Activated B cell treated with CpG ODN at 0.5 μM for 24 hours (primary cell): ENCODE results near the gene CUEDC1. TPM values are rescaled to one million over a fixed set of nuclear protein-coding genes. Genes with fewer than 3 reads are reported as not detected.

Experiments used
- ATAC-seq: fragments of 200-7000 bp; cut with Tn5 transposase; one replicate; pipeline ENCODE4 v1.10.0; 2021; ENCODE audit warnings: low read depth, mild to moderate bottlenecking, moderate library complexity
- CTCF ChIA-PET: fragments of 350-600 bp; sonication (Branson Sonifier 250); formaldehyde crosslinking; loops from one replicate; lab custom pipeline; 2021; ENCODE audit warnings: antibody characterized with exemption; lab: Charles Lee
- POLR2A ChIA-PET: fragments of 350-600 bp; sonication (Branson Sonifier 250); formaldehyde crosslinking; loops from one replicate; lab custom pipeline; 2021; ENCODE audit warnings: antibody characterized with exemption; lab: Charles Lee
- DNase-seq: peaks from one replicate; pipeline ENCODE4 v3.0.0; 2022
- H3K27ac Mint-ChIP-seq: one replicate; pipeline ENCODE4 v1.8.0; 2020; ENCODE audit warnings: mixed read lengths
- H3K27me3 Mint-ChIP-seq: one replicate; pipeline ENCODE4 v1.8.0; 2021; ENCODE audit warnings: mixed read lengths
- H3K36me3 Mint-ChIP-seq: one replicate; pipeline ENCODE4 v1.8.0; 2021; ENCODE audit warnings: low read depth, mixed read lengths
- H3K4me1 Mint-ChIP-seq: one replicate; pipeline ENCODE4 v1.8.0; 2021; ENCODE audit warnings: mixed read lengths
- H3K4me3 Mint-ChIP-seq: one replicate; pipeline ENCODE4 v1.8.0; 2020; ENCODE audit warnings: mild to moderate bottlenecking, mixed read lengths
- H3K9me3 Mint-ChIP-seq: one replicate; pipeline ENCODE4 v1.8.0; 2020; ENCODE audit warnings: mixed read lengths
- intact Hi-C: fragments of 100-400 bp; cut with micrococcal nuclease; formaldehyde crosslinking; loops from one replicate; pipeline ENCODE4 v1.15.1; 2024
- total RNA-seq: library from RNA; stranded (reverse); gene quantifications from 2 replicates; pipeline ENCODE4 v1.2.3, GENCODE V29; 2022
- TF ChIP-seq, protein P1 (sequence below): fragments of 200-600 bp; IDR thresholded peaks from one replicate; pipeline ENCODE4 v1.8.0; 2022; ENCODE audit warnings: antibody characterized with exemption, mild to moderate bottlenecking

The CUEDC1 gene, protein sequence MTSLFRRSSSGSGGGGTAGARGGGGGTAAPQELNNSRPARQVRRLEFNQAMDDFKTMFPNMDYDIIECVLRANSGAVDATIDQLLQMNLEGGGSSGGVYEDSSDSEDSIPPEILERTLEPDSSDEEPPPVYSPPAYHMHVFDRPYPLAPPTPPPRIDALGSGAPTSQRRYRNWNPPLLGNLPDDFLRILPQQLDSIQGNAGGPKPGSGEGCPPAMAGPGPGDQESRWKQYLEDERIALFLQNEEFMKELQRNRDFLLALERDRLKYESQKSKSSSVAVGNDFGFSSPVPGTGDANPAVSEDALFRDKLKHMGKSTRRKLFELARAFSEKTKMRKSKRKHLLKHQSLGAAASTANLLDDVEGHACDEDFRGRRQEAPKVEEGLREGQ
- total RNA-seq: not detected in 2 replicates

DNA sequence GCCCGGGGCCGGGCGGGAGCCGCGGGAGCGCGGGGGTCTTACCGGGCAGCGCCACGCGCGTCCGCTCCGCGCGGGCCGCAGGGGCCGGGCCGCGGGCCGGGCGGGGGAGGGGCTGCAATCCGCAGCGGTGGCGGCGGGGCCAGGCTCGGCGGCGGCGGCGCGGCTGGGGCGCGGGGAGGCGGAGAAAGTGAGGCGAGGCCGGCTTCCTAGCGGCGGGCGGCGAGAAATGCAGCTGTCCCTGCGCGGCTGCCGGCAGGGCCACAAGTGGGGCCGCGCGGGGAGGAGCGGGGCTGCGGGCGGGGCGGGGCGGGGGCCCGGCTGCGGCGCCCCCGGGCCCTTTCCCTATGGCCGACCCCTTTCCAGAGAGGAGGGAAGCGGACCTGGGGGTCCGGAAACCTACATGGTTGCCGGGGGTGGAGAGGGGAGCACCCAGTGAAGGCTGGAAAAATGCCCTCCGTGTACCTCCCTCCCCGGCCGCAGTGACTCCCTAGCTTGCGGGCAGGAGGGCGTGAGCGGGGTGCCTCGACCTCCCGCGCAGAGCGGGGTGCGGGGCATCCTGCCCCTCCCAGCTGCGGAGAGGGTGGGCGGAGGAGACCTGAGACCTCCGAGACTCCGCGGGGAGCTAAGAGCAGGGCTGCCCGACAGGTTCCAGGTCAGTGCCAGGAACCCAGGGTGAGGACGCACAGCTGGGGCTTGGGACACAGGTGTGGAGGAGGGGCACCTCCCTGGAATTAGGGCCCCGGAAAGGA, at the start of gene CUEDC1:
TSS of gene CUEDC1 (minus strand) at position 230 of the 749 bp plus-strand sequence. CDS start 69,848 bp downstream, outside the sequence.
- no peak within 1 kb of the TSS for H3K27ac Mint-ChIP-seq
- ChIA-PET CTCF (interaction anchor here (1.1 to 1.6 kb wide), 7 partner anchors 8 to 96 kb away, joined by 3 to 9 read pairs (median 5); no protein-coding TSS in a partner anchor), POLR2A (interaction anchor here (0.5 to 5.2 kb wide), 8 partner anchors 8 to 377 kb away, joined by 3 to 35 read pairs (median 4); partner anchors contain the start of gene VEZF1)
- intact Hi-C loops: no loop called here
- TF ChIP-seq, protein P1, sequence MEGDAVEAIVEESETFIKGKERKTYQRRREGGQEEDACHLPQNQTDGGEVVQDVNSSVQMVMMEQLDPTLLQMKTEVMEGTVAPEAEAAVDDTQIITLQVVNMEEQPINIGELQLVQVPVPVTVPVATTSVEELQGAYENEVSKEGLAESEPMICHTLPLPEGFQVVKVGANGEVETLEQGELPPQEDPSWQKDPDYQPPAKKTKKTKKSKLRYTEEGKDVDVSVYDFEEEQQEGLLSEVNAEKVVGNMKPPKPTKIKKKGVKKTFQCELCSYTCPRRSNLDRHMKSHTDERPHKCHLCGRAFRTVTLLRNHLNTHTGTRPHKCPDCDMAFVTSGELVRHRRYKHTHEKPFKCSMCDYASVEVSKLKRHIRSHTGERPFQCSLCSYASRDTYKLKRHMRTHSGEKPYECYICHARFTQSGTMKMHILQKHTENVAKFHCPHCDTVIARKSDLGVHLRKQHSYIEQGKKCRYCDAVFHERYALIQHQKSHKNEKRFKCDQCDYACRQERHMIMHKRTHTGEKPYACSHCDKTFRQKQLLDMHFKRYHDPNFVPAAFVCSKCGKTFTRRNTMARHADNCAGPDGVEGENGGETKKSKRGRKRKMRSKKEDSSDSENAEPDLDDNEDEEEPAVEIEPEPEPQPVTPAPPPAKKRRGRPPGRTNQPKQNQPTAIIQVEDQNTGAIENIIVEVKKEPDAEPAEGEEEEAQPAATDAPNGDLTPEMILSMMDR: no peak
- peak; percentile 76 for ATAC-seq
- DNase-seq: peak; percentile 62
- peaks cover 64% of the 10 kb centered on the region for H3K27me3 Mint-ChIP-seq
- H3K36me3 Mint-ChIP-seq: no peaks in the 10 kb centered on the region
- no peaks in the 10 kb centered on the region for H3K9me3 Mint-ChIP-seq
- H3K4me1 Mint-ChIP-seq: peaks cover 32% of the 10 kb centered on the region
- H3K4me3 Mint-ChIP-seq: peak within 1 kb of the TSS; percentile 72

DNA sequence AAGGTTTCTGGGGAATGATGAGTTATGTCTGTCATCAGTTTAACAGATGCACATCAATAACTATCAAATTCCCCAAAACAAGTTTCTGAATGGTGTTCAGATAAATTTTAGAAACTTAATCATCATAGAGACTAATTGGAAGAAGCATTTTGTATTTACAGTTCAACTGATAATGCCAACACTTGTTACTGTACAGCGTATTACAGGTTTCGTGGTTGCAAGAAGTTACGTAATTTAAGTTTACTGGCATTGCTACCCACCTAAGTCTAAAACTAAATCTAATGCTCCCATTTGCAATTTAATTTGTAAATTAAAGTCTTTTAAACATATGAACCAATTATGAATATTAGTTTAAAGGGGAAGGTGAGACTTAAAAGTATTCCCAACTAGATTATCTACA, 48.8 kb upstream of the CUEDC1 start:
- Mint-ChIP-seq H3K4me3 (no peak overlapping the region), H3K4me1 (peaks cover 66% of the 10 kb centered on the region), H3K27ac (no peak overlapping the region), H3K27me3 (peaks cover 3% of the 10 kb centered on the region), H3K9me3 (no peaks in the 10 kb centered on the region), H3K36me3 (peaks cover 78% of the 10 kb centered on the region)
- TF ChIP-seq, protein P1: no peak
- DNase-seq (no peak), ATAC-seq (no peak)
- ChIA-PET CTCF (interaction anchor here (11.4 kb wide), 1 partner anchor 146 kb away, joined by 242 read pairs; no protein-coding TSS in a partner anchor), POLR2A (no interaction called here)
- intact Hi-C loops: loop anchor here (10.0 kb wide), 2 partner anchors 379 to 1029 kb away; partner anchors contain the start of gene SCPEP1

DNA sequence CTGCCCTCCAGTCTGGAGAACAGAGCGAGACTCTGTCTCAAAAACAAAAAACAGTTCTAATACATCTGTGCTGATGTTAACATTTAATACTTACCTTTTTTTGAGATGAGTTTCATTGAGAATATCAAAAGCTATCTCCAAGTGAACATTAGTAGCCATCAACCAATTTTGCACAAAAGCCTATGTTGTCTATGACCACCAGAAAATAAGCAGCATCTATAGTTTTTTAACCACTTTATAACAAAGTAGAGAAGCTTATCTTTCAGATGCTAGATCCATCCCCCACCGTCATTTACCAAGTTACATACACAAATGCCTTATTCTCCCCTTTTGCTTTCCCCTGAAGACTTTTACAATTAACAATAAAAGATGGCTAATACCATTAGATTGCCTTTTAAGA, 47.8 kb upstream of the CUEDC1 start:
- DNase-seq: no peak
- peaks cover 80% of the 10 kb centered on the region for H3K36me3 Mint-ChIP-seq
- H3K4me3 Mint-ChIP-seq: no peak overlapping the region
- H3K27me3 Mint-ChIP-seq: peaks cover 3% of the 10 kb centered on the region
- intact Hi-C loops: loop anchor here (10.0 kb wide), 2 partner anchors 378 to 1028 kb away; partner anchors contain the start of gene SCPEP1
- H3K9me3 Mint-ChIP-seq: no peaks in the 10 kb centered on the region
- no peak for ATAC-seq
- peaks cover 66% of the 10 kb centered on the region for H3K4me1 Mint-ChIP-seq
- TF ChIP-seq, protein P1: no peak
- ChIA-PET CTCF (interaction anchor here (11.4 kb wide), 1 partner anchor 144 kb away, joined by 242 read pairs; no protein-coding TSS in a partner anchor), POLR2A (no interaction called here)
- no peak overlapping the region for H3K27ac Mint-ChIP-seq

DNA sequence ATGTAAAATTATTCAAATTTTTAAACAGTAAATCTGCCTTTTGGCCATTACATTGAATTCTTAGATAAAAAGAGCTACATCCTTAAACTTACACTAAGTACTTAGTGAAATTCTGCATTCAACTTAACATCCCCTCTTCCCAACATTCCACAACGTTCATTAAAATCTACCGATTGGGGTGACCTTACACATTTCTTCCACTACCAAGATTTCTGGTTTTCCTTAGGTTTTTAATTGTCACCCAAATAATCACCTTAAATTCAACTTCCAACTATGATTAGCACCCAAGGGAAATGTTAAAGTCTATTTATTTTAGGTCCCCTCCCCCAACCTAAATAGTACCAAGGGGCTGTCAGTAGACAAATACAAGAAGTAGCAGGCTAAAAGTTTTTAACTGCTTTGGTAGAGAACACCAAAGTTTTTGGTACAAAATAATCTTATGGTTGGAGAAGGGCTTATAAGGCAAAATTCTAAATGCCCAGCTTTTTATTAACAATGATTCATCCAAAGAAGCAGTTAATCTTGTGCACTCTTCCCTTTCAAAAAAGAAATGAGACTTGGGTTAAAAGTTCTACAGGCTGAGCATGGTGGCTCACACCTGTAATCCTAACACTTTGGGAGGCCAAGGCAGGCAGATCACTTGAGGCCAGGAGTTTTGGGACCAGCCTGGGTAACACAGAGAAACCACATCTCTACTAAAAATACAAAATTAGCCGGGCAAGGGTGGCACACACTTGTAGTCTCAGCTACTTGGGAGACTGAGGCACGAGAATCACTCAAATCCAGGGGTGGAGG, 47.1 kb upstream of the CUEDC1 start:
- ChIA-PET CTCF (interaction anchor here (9.2 to 11.4 kb wide), 2 partner anchors 110 to 144 kb away, joined by 112 to 242 read pairs; no protein-coding TSS in a partner anchor), POLR2A (interaction anchor here (0.6 kb wide), 1 partner anchor 105 kb away, joined by 3 read pairs; no protein-coding TSS in a partner anchor)
- Mint-ChIP-seq H3K4me1 (peaks cover 60% of the 10 kb centered on the region), H3K27me3 (peaks cover 3% of the 10 kb centered on the region), H3K4me3 (no peak overlapping the region), H3K9me3 (no peaks in the 10 kb centered on the region), H3K27ac (no peak overlapping the region), H3K36me3 (peaks cover 79% of the 10 kb centered on the region)
- TF ChIP-seq, protein P1: no peak
- no peak for DNase-seq
- intact Hi-C loops: loop anchor here (10.0 kb wide), 2 partner anchors 378 to 1028 kb away; partner anchors contain the start of gene SCPEP1
- ATAC-seq: no peak
